BLaER1 treated with 17β-estradiol and CSF1 and Interleukin-3, amounts not matched to agents 10 nM and 100 nM (cell line): ENCODE data around the gene WHRN.
A peak's percentile ranks its signal among the peaks of the same experiment; 100 is the strongest.

Source experiments
- H3K27ac ChIP-seq, 11 experiments: shearing (Covaris generic); formaldehyde crosslinking; 2 replicates each; pipeline ENCODE4 v1.8.1; 2022
- H3K27me3 ChIP-seq, 11 experiments: shearing (Covaris generic); formaldehyde crosslinking; 2 replicates each; pipeline ENCODE4 v1.8.1; 2022
- H3K36me3 ChIP-seq, 11 experiments: shearing (Covaris generic); formaldehyde crosslinking; 2 replicates each; pipeline ENCODE4 v1.8.1; 2022
- H3K4me1 ChIP-seq, 10 experiments: shearing (Covaris generic); formaldehyde crosslinking; 2 replicates each; pipeline ENCODE4 v1.8.1; 2022
- H3K4me2 ChIP-seq, 11 experiments: shearing (Covaris generic); formaldehyde crosslinking; 2 replicates each; pipeline ENCODE4 v1.8.1; 2022
- H3K4me3 ChIP-seq, 10 experiments: shearing (Covaris generic); formaldehyde crosslinking; 2 replicates each; pipeline ENCODE4 v1.8.1; 2022
- H3K9ac ChIP-seq, 11 experiments: shearing (Covaris generic); formaldehyde crosslinking; 2 replicates each; pipeline ENCODE4 v1.8.1; 2022
- H3K9me3 ChIP-seq, 11 experiments: shearing (Covaris generic); formaldehyde crosslinking; replicated peaks in 1 of 11; 2 replicates each; pipeline ENCODE4 v1.8.1; 2022
- H4K20me1 ChIP-seq, 11 experiments: shearing (Covaris generic); formaldehyde crosslinking; 2 replicates each; pipeline ENCODE4 v1.8.1; 2022
- Cebpa-rat ChIP-seq, 11 experiments: shearing (Covaris generic); IDR thresholded peaks; 2 replicates each; pipeline ENCODE4 v1.8.1; 2022

WHRN gene

GRCh38 chr9:114480746-114481435 is 24.4 kb downstream of the WHRN start:
- Histone ChIP-seq H3K27me3 (no peaks in the 10 kb centered on the region), H3K27ac (peak overlapping the region in 2 of 11 experiments; percentile 19 to 22; a peak in 2 of 22 replicates), H3K9me3 (no peaks in the 10 kb centered on the region), H4K20me1 (no peaks in the 10 kb centered on the region; a peak in 1 of 22 replicates), H3K9ac (no peak overlapping the region), H3K36me3 (no peaks in the 10 kb centered on the region), H3K4me1 (peaks cover 4 to 43% (median 20%) of the 10 kb centered on the region in 10 experiments; a peak in 15 of 20 replicates), H3K4me2 (peak overlapping the region in 4 of 11 experiments; percentile 2 to 37 (median 10); a peak in 5 of 22 replicates), H3K4me3 (no peak overlapping the region)
- no peak for TF ChIP-seq Cebpa-rat (IDR thresholded peaks at IDR 0.05)

- H3K27me3 ChIP-seq = no peaks in the 10 kb centered on the region
- H3K9ac ChIP-seq = no peak overlapping the region
- H3K9me3 ChIP-seq = no peaks in the 10 kb centered on the region
- no peaks in the 10 kb centered on the region for H3K36me3 ChIP-seq
- no peak for TF ChIP-seq Cebpa-rat (IDR thresholded peaks at IDR 0.05)
- no peak overlapping the region for H3K4me3 ChIP-seq
- no peak overlapping the region for H3K27ac ChIP-seq
- H3K4me2 ChIP-seq = no peak overlapping the region
- peaks cover 4 to 34% (median 19%) of the 10 kb centered on the region in 10 experiments; a peak in 16 of 20 replicates for H3K4me1 ChIP-seq
- no peaks in the 10 kb centered on the region; a peak in 2 of 22 replicates for H4K20me1 ChIP-seq
Observed at GRCh38 chr9:114478871-114479270, 26.4 kb downstream of the WHRN start.

- Histone ChIP-seq H3K27me3 (no peaks in the 10 kb centered on the region), H3K27ac (no peak overlapping the region), H3K9ac (no peak overlapping the region), H4K20me1 (no peaks in the 10 kb centered on the region; a peak in 2 of 22 replicates), H3K4me3 (no peak overlapping the region), H3K4me1 (peaks cover 4 to 34% (median 19%) of the 10 kb centered on the region in 10 experiments; a peak in 16 of 20 replicates), H3K9me3 (no peaks in the 10 kb centered on the region), H3K4me2 (no peak overlapping the region), H3K36me3 (no peaks in the 10 kb centered on the region)
- TF ChIP-seq Cebpa-rat (IDR thresholded peaks at IDR 0.05) = no peak
Observed at GRCh38 chr9:114478459-114478858, 26.8 kb downstream of the WHRN start.

- no peak overlapping the region for H3K9ac ChIP-seq
- no peaks in the 10 kb centered on the region for H3K27me3 ChIP-seq
- no peak overlapping the region for H3K4me3 ChIP-seq
- no peaks in the 10 kb centered on the region for H3K36me3 ChIP-seq
- no peaks in the 10 kb centered on the region; a peak in 1 of 22 replicates for H4K20me1 ChIP-seq
- no peaks in the 10 kb centered on the region for H3K9me3 ChIP-seq
- peaks cover 4 to 29% (median 17%) of the 10 kb centered on the region in 10 experiments; a peak in 16 of 20 replicates for H3K4me1 ChIP-seq
- H3K4me2 ChIP-seq = no peak overlapping the region
- no peak for TF ChIP-seq Cebpa-rat (IDR thresholded peaks at IDR 0.05)
- H3K27ac ChIP-seq = no peak overlapping the region
Observed at GRCh38 chr9:114477642-114478041, 27.6 kb downstream of the WHRN start.

- Histone ChIP-seq H3K4me1 (peaks cover 4 to 22% (median 11%) of the 10 kb centered on the region in 10 experiments; a peak in 16 of 20 replicates), H3K4me3 (no peak overlapping the region), H3K4me2 (no peak overlapping the region), H3K27ac (no peak overlapping the region), H3K27me3 (no peaks in the 10 kb centered on the region), H4K20me1 (no peaks in the 10 kb centered on the region; a peak in 1 of 22 replicates), H3K9me3 (no peaks in the 10 kb centered on the region), H3K36me3 (no peaks in the 10 kb centered on the region), H3K9ac (no peak overlapping the region)
- no peak for TF ChIP-seq Cebpa-rat (IDR thresholded peaks at IDR 0.05)
Observed at GRCh38 chr9:114476891-114477469, 28.3 kb downstream of the WHRN start.

GRCh38 chr9:114475412-114476135 is 29.7 kb downstream of the WHRN start:
- Histone ChIP-seq H3K4me1 (peaks cover 4 to 10% (median 9%) of the 10 kb centered on the region in 10 experiments; a peak in 15 of 20 replicates), H3K36me3 (no peaks in the 10 kb centered on the region), H3K9ac (no peak overlapping the region), H3K27ac (no peak overlapping the region), H3K9me3 (no peaks in the 10 kb centered on the region), H3K4me2 (peak overlapping the region in 9 of 11 experiments; percentile 1 to 30 (median 20); a peak in 7 of 22 replicates), H4K20me1 (no peaks in the 10 kb centered on the region; a peak in 1 of 22 replicates), H3K27me3 (no peaks in the 10 kb centered on the region), H3K4me3 (no peak overlapping the region)
- no peak for TF ChIP-seq Cebpa-rat (IDR thresholded peaks at IDR 0.05)

- Histone ChIP-seq H3K9me3 (peaks cover 0 to 4% (median 0%) of the 10 kb centered on the region in 11 experiments; a peak in 2 of 22 replicates), H3K4me3 (no peak overlapping the region), H3K4me1 (peaks cover 0 to 10% (median 7%) of the 10 kb centered on the region in 10 experiments; a peak in 13 of 20 replicates), H3K9ac (no peak overlapping the region), H4K20me1 (no peaks in the 10 kb centered on the region; a peak in 1 of 22 replicates), H3K36me3 (no peaks in the 10 kb centered on the region), H3K27ac (no peak overlapping the region), H3K4me2 (no peak overlapping the region), H3K27me3 (no peaks in the 10 kb centered on the region)
- no peak for TF ChIP-seq Cebpa-rat (IDR thresholded peaks at IDR 0.05)
Observed at GRCh38 chr9:114474425-114474824, 30.8 kb downstream of the WHRN start.

- Histone ChIP-seq H3K27ac (no peak overlapping the region), H3K27me3 (no peaks in the 10 kb centered on the region), H3K9me3 (peaks cover 0 to 5% (median 0%) of the 10 kb centered on the region in 11 experiments; a peak in 2 of 22 replicates), H3K4me2 (no peak overlapping the region), H3K4me3 (no peak overlapping the region), H3K36me3 (no peaks in the 10 kb centered on the region), H3K9ac (no peak overlapping the region), H3K4me1 (peaks cover 0 to 14% (median 7%) of the 10 kb centered on the region in 10 experiments; a peak in 13 of 20 replicates), H4K20me1 (no peaks in the 10 kb centered on the region; a peak in 1 of 22 replicates)
- TF ChIP-seq Cebpa-rat (IDR thresholded peaks at IDR 0.05) = no peak
Observed at GRCh38 chr9:114473447-114473801, 31.8 kb downstream of the WHRN start.
